Liver (tissue), 9 donors: ENCODE results near the gene KCNQ1. TPM values are rescaled to one million over a fixed set of nuclear protein-coding genes. Genes with fewer than 3 reads are reported as not detected.

ENCODE experiments used
- DNase-seq: peaks from one replicate; pipeline ENCODE4 v3.0.0-alpha.2; 2017; ENCODE audit warnings: low spot score
- H3K27ac ChIP-seq, 2 donors: one replicate each; pipeline ENCODE4 v1.7.0; 2013; ENCODE audit warnings: inconsistent platforms in 2 of 2, low read length in 2 of 2, control low read depth in 1 of 2, low read depth in 1 of 2, mild to moderate bottlenecking in 1 of 2
- H3K27me3 ChIP-seq, 4 donors: one replicate each; pipeline versions ENCODE4 v1.6.1 to v1.7.0; 2013; ENCODE audit warnings: low read length in 3 of 4, inconsistent platforms in 1 of 4, mild to moderate bottlenecking in 1 of 4, moderate library complexity in 1 of 4; ENCODE audit not compliant: control insufficient read depth in 4 of 4, insufficient read depth in 4 of 4
- H3K36me3 ChIP-seq, 4 donors: one replicate each; pipeline versions ENCODE4 v1.6.1 to v1.7.0; 2013; ENCODE audit warnings: low read length in 3 of 4, mild to moderate bottlenecking in 3 of 4, low read depth in 1 of 4, moderate library complexity in 1 of 4; ENCODE audit not compliant: control insufficient read depth in 4 of 4, insufficient read depth in 3 of 4
- H3K4me1 ChIP-seq, 4 donors: one replicate each; pipeline versions ENCODE4 v1.6.1 to v1.7.0; 2013; ENCODE audit warnings: low read length in 3 of 4, mild to moderate bottlenecking in 3 of 4, moderate library complexity in 1 of 4; ENCODE audit not compliant: control insufficient read depth in 4 of 4, insufficient read depth in 4 of 4
- H3K4me3 ChIP-seq, 3 donors: one replicate each; pipeline versions ENCODE4 v1.6.1 to v1.7.0; 2013; ENCODE audit warnings: low read length in 3 of 3, control low read depth in 1 of 3, low read depth in 1 of 3, mild to moderate bottlenecking in 1 of 3
- H3K9ac ChIP-seq, 2 donors: one replicate each; pipeline ENCODE4 v1.7.0; 2013; ENCODE audit warnings: low read length in 2 of 2, mild to moderate bottlenecking in 2 of 2, moderate library complexity in 2 of 2, control low read depth in 1 of 2, low read depth in 1 of 2
- H3K9me3 ChIP-seq, 4 donors: one replicate each; pipeline versions ENCODE4 v1.6.1 to v1.7.0; 2013; ENCODE audit warnings: low read length in 3 of 4; ENCODE audit not compliant: control insufficient read depth in 4 of 4
- EGR1 ChIP-seq, 2 donors: IDR thresholded peaks; 2 replicates each; pipeline ENCODE4 v1.6.1; 2016 to 2018; ENCODE audit warnings: antibody characterized with exemption in 2 of 2, low read depth in 2 of 2
- FOXA1 ChIP-seq: IDR thresholded peaks from 2 replicates; pipeline ENCODE4 v1.6.1; 2016; ENCODE audit warnings: antibody characterized with exemption
- FOXA2 ChIP-seq: IDR thresholded peaks from 2 replicates; pipeline ENCODE4 v1.6.1; 2016; ENCODE audit warnings: antibody characterized with exemption
- GABPA ChIP-seq, 2 donors: IDR thresholded peaks in 1 of 2; conservative IDR thresholded peaks in 1 of 2; 2 replicates each; pipeline ENCODE4 v1.6.1; 2016; ENCODE audit warnings: antibody characterized with exemption in 2 of 2, mild to moderate bottlenecking in 1 of 2, moderate library complexity in 1 of 2
- HNF4A ChIP-seq, 2 donors: conservative IDR thresholded peaks; 2 replicates each; pipeline ENCODE4 v1.6.1; 2016; ENCODE audit warnings: antibody characterized with exemption in 2 of 2, mild to moderate bottlenecking in 2 of 2
- HNF4G ChIP-seq: IDR thresholded peaks from 2 replicates; pipeline ENCODE4 v1.6.1; 2016; ENCODE audit warnings: antibody characterized with exemption
- MAX ChIP-seq: IDR thresholded peaks from 2 replicates; pipeline ENCODE4 v1.6.1; 2016; ENCODE audit warnings: antibody characterized with exemption
- NR2F2 ChIP-seq: IDR thresholded peaks from 2 replicates; pipeline ENCODE4 v1.6.1; 2016; ENCODE audit warnings: antibody characterized with exemption
- RAD21 ChIP-seq, 2 donors: IDR thresholded peaks; 2 replicates each; pipeline ENCODE4 v1.6.1; 2016; ENCODE audit warnings: antibody characterized with exemption in 2 of 2, mild to moderate bottlenecking in 2 of 2
- REST ChIP-seq: IDR thresholded peaks from 2 replicates; pipeline ENCODE4 v1.6.1; 2016; ENCODE audit warnings: antibody characterized with exemption, mild to moderate bottlenecking
- RXRA ChIP-seq, 2 donors: IDR thresholded peaks; 2 replicates each; pipeline ENCODE4 v1.6.1; 2017 to 2018; ENCODE audit warnings: antibody characterized with exemption in 2 of 2, mild to moderate bottlenecking in 1 of 2
- SP1 ChIP-seq: IDR thresholded peaks from 2 replicates; pipeline ENCODE4 v1.6.1; 2018; ENCODE audit warnings: antibody characterized with exemption, mild to moderate bottlenecking
- TAF1 ChIP-seq: conservative IDR thresholded peaks from 2 replicates; pipeline ENCODE4 v1.6.1; 2016; ENCODE audit warnings: antibody characterized with exemption, mild to moderate bottlenecking
- YY1 ChIP-seq: IDR thresholded peaks from 2 replicates; pipeline ENCODE4 v1.6.1; 2016; ENCODE audit warnings: antibody characterized with exemption, mild to moderate bottlenecking
- ZBTB33 ChIP-seq: IDR thresholded peaks from 2 replicates; pipeline ENCODE4 v1.6.1; 2016; ENCODE audit warnings: antibody characterized with exemption
- WGBS: extraction: QIAGEN DNeasy Blood & Tissue Kit; methylation state at CpG from one replicate; pipeline ENCODE4 v1.1.7; 2013; 5-methylcytosine and 5-hydroxymethylcytosine counted together
- polyA plus RNA-seq, 2 donors: library from polyadenylated mRNA; stranded (reverse) in 1 of 2; unstranded in 1 of 2; fragments of 200-250 nt in 1 of 2; fragments of >200 nt in 1 of 2; fragmentation: Nextera tagmentation in 1 of 2; extraction: Ambion mirVana in 1 of 2; gene quantifications; one replicate each; pipeline versions ENCODE4 v1.2.1 to v1.2.3, GENCODE V29; 2013 to 2015
- total RNA-seq, 2 donors: library from RNA; depleted of rRNA; stranded (reverse); fragments of >200 nt; gene quantifications; one replicate each; pipeline ENCODE4 v1.2.3, GENCODE V29; 2014
- TF ChIP-seq, protein P1 (sequence below): IDR thresholded peaks from 2 replicates; pipeline ENCODE4 v1.6.1; 2016; ENCODE audit warnings: antibody characterized with exemption
- TF ChIP-seq, protein P2 (sequence below): fragments of 150-350 bp; IDR thresholded peaks from 2 replicates; pipeline ENCODE4 v1.5.1; 2017; ENCODE audit warnings: improper control_type of control experiment, low read depth, low read length; ENCODE audit not compliant: missing input control
- donor health status: healthy.
- donor health status: healthy.
- donor health status: healthy.
- donor health status: healthy.
- donor health status: healthy.

The KCNQ1 gene
- total and polyA plus RNA-seq, 4 donors, result 0.31 to 2.2 (median 1.5) TPM

GRCh38 chr11:2711161-2711560, 266.4 kb downstream of the KCNQ1 start:
- Histone ChIP-seq H3K9me3 (peaks cover 0 to 2% (median 0%) of the 10 kb centered on the region in 4 donors), H3K9ac (no peak overlapping the region), H3K4me3 (no peak overlapping the region), H3K27me3 (no peaks in the 10 kb centered on the region), H3K27ac (no peak overlapping the region), H3K36me3 (no peaks in the 10 kb centered on the region), H3K4me1 (no peaks in the 10 kb centered on the region)
- no peak for DNase-seq
- no peak for TF ChIP-seq SP1
- TF ChIP-seq, protein P1, sequence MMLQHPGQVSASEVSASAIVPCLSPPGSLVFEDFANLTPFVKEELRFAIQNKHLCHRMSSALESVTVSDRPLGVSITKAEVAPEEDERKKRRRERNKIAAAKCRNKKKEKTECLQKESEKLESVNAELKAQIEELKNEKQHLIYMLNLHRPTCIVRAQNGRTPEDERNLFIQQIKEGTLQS, result no peak
- no peak for TF ChIP-seq TAF1
- no peak for TF ChIP-seq FOXA2
- TF ChIP-seq GABPA (IDR thresholded peaks at IDR 0.05 in 1 of 2, conservative IDR thresholded peaks at IDR 0.05 in 1 of 2), result no peak
- TF ChIP-seq, protein P2, sequence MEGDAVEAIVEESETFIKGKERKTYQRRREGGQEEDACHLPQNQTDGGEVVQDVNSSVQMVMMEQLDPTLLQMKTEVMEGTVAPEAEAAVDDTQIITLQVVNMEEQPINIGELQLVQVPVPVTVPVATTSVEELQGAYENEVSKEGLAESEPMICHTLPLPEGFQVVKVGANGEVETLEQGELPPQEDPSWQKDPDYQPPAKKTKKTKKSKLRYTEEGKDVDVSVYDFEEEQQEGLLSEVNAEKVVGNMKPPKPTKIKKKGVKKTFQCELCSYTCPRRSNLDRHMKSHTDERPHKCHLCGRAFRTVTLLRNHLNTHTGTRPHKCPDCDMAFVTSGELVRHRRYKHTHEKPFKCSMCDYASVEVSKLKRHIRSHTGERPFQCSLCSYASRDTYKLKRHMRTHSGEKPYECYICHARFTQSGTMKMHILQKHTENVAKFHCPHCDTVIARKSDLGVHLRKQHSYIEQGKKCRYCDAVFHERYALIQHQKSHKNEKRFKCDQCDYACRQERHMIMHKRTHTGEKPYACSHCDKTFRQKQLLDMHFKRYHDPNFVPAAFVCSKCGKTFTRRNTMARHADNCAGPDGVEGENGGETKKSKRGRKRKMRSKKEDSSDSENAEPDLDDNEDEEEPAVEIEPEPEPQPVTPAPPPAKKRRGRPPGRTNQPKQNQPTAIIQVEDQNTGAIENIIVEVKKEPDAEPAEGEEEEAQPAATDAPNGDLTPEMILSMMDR, result no peak
- no peak for TF ChIP-seq HNF4A (conservative IDR thresholded peaks at IDR 0.05)
- no peak for TF ChIP-seq HNF4G
- no peak for TF ChIP-seq NR2F2
- TF ChIP-seq MAX, result no peak
- no peak for TF ChIP-seq YY1
- TF ChIP-seq EGR1 (IDR thresholded peaks at IDR 0.05; ENCODE audit: low read depth in 2 of 2), result no peak
- no peak for TF ChIP-seq ZBTB33
- no peak for TF ChIP-seq RAD21 (IDR thresholded peaks at IDR 0.05)
- no peak for TF ChIP-seq FOXA1
- WGBS, result 97% methylated on average over 6 of the region's 6 CpGs

DNA sequence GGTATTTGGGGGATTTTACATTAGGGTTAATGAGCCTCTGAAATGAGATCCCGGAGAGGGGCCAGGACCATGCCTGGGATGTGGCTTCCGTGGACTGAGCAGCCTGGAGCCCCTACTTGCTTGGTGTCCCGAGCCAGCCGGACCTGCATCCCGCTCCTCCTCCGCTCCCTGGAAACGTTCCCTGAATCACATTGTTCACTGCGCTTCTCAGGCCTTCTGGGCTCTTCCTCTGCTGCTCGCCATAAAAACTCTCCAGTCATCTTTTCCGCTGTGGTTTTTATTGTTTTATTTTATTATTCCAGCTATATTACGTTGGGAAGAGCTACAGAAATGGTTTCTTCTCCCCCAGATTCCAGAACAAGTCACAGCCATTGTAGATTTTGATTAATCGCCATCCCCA, 268.3 kb downstream of the KCNQ1 start:
- Histone ChIP-seq H3K27me3 (no peaks in the 10 kb centered on the region), H3K36me3 (no peaks in the 10 kb centered on the region), H3K4me1 (no peaks in the 10 kb centered on the region), H3K9me3 (no peaks in the 10 kb centered on the region), H3K9ac (no peak overlapping the region), H3K4me3 (no peak overlapping the region), H3K27ac (no peak overlapping the region)
- no peak for TF ChIP-seq TAF1
- TF ChIP-seq ZBTB33, result no peak
- no peak for TF ChIP-seq MAX
- no peak for TF ChIP-seq RXRA (IDR thresholded peaks at IDR 0.05)
- no peak for TF ChIP-seq GABPA (IDR thresholded peaks at IDR 0.05 in 1 of 2, conservative IDR thresholded peaks at IDR 0.05 in 1 of 2)
- no peak for TF ChIP-seq REST
- TF ChIP-seq SP1, result no peak
- no peak for TF ChIP-seq FOXA1
- TF ChIP-seq HNF4G, result no peak
- TF ChIP-seq NR2F2, result no peak
- TF ChIP-seq FOXA2, result no peak
- 89% methylated on average over 12 of the region's 12 CpGs for WGBS
- no peak for DNase-seq
